Endometrial microvascular endothelial cells (primary cell): ENCODE data around the gene GLDN. TPM values are rescaled to one million over a fixed set of nuclear protein-coding genes. Genes with fewer than 3 reads are reported as not detected.

Experiments
- in situ Hi-C: cut with HindIII; loops from 2 replicates; pipeline ENCODE4 v1.10.0; 2017; ENCODE audit warnings: low sequenced_read_pairs, low pct_unique_long_range_greater_than_20kb; ENCODE audit errors: inconsistent ontology term
- total RNA-seq: library from RNA; depleted of rRNA; stranded (reverse); fragments of >200 nt; gene quantifications from one replicate; pipeline ENCODE4 v1.2.3, GENCODE V29; 2015; ENCODE audit errors: inconsistent ontology term

GLDN gene
- total RNA-seq, 1 donor from 2014 or later, result not detected

DNA sequence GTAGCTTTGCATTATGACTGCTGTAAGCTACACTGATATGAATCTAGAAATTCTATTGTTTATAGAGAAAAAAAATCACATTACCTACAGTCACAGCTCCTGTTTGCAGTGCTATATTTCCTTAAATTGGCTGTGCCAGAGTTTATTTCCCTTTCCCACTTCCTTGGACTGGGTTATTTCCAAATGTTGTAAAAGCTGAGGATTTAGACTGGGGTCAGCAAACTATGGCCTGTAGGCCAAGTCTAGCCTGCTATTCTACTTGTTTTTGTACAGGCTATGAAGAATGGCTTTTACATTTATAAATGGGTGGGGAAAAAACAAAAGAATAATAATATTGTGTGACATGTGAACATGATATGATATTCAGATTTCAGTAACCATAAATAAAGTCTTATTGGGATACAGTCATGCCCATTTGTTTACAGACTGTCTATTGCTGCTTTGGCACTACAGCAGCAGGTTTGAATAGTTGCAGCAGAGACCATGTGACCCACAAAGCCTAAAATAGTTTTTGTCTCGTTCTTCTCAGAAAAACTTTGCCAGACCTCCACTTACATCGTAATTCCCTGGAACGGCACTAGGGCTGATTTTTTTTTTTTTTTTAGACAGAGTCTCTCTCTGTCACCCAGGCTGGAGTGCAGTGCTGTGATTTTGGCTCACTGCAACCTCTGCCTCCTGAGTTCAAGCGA is 7.8 kb downstream of the GLDN start:
- in situ Hi-C loops, result no loop called here

- in situ Hi-C loops, result no loop called here
Measured at GRCh38 chr15:51350723-51351122, 9.3 kb downstream of the GLDN start.

- in situ Hi-C loops, result no loop called here
Measured at GRCh38 chr15:51353976-51354375, 12.5 kb downstream of the GLDN start.

DNA sequence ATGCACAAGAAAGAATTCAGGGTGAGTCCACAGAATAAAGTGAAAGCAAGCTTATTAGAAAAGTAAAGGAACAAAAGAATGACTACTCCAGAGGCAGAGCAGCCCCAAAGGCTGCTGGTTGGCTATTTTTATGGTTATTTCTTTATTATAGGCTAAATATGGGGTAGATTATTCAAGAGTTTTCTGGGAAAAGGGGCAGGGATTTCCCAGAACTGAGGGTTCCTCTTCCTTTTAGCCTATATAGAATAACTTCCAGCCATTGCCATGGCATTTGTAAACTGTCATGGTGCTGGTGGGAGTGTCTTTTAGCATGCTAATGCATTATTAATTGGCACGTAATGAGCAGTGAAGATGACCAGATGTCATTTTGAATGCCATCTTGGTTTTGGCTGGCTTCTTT is 13.6 kb downstream of the GLDN start:
- in situ Hi-C loops, result no loop called here

- in situ Hi-C loops, result no loop called here
Measured at GRCh38 chr15:51356147-51356546, 14.7 kb downstream of the GLDN start.

DNA sequence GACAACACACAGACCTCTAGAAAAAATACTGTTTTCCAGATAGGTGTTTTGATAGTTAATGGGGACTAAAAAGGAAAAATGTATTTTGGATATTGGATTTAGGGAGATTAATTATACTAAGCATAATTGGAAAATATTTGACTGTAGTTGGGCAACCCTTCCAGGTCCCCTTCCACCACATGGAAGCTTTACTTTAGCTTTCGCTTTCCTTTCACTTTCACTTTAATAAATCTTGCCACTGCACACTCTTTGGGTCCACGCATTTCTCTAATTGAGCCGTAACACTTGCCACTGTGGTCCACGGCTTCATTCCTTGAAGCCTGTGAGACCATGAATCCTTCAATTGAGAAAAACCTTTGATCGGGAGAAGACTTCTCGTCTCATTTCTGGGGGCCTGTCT is 15.5 kb downstream of the GLDN start:
- in situ Hi-C loops, result no loop called here

GRCh38 chr15:51359981-51360380 is 18.5 kb downstream of the GLDN start:
- in situ Hi-C loops, result no loop called here

DNA sequence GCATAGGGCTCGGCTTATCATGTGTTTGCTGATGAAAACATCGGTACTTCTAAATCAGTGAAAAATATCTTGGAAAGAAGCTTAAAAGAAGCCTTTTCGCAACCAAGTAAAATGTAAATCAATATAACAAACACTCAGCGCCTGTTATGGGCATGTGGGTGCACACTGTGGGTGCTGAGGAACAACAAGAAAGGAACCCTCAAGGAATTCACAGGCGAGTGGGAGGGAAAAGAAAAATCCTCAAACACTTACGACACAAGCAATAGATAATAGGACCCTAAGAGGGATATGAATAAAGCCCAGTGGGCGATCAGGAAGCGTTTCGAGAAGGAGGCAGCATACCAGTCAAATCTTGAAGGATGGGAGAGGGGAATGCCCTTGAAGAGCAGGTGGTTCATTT is 21.9 kb downstream of the GLDN start:
- in situ Hi-C loops, result no loop called here

DNA sequence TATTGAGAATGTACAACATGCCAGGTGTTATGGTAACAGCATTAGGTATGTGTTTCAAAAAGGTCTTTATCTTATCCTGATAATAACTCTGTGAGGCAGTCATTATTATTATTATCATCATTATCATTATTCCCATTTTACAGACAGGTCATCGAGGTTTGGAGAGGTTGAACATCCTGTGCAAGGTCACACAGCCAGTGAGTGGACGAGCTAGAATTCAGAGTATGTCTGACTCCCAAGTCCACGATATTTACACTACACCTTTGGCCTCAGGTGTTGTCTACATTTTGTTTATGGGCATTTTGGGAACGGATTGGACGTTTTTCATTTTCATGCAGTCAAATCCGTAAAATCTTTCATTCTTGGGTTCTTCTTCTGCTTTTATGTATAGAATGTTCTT is 24.0 kb downstream of the GLDN start:
- in situ Hi-C loops, result no loop called here

DNA sequence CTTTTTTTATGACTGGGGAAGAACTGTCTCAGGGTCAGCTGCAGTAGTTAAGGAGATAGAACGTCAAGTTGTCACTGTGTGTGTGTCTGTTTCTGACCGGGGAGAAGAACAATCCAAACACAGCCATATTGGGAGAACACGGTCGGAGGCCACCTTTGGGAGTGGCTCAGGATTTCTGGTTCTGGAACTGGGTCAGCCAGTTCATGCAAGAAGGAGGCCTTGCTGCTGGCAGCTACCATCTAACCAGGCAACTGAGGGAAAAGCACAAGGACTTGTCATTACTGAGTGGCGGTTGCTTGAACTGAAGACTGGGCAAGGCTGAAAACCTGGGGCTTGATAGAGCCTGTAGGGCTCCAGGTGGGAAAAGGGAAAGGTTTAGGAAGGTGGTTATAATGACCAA is 24.6 kb downstream of the GLDN start:
- in situ Hi-C loops, result no loop called here

DNA sequence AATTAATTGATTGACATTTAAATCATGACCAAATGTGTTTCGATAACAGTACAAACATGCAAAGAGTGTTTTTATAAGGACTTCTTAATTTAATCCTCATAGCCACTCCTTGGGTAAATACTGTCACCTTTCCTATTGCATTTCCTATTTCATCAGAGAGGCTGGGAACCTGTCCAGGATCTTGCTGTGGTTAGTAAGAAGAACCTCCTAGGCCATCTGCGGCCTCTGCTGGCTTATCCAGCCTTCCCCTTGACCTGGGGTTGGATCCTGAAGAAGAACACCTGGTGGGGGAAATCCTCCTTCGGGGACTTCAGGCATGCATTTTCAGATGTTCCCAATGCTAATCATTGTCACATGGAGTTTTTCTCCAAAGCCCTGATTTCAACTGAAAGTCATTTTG is 25.5 kb downstream of the GLDN start:
- in situ Hi-C loops, result no loop called here

- in situ Hi-C loops, result no loop called here
Measured at GRCh38 chr15:51367322-51367976, 26.0 kb downstream of the GLDN start.

- in situ Hi-C loops, result no loop called here
Measured at GRCh38 chr15:51368307-51368706, 26.9 kb downstream of the GLDN start.

DNA sequence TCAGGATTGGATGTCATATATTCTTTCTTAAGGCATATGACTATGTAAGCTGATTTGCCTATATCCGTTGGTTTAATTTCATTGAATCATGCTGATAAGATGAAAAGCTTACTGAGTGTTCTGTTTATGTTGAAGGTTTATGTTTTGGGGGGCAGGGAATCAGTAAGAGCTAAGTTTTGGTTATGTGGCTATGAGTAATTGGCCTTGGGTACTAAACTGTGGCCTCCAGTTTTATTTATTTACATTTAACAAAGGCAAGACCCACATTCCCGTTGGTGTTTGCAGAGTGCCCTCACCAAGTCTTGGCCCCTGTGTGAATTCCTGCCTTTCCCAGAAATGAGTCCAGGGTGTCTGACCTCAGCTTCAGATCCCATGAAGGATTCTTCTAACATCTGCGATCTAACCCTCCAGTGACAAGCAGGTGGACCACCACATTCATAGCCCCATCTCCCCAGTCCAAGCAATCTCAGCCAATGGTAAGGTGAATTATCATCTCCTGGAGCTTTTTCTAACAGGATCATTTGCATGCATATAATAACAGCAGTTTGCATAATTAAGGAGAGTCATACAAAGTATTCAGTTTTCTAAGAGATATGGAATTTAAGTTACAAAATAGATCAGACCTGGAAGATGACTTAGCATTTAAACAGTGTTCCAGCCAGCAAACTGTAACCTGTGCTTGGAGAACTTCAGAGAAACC is 27.4 kb downstream of the GLDN start:
- in situ Hi-C loops, result no loop called here

- in situ Hi-C loops, result no loop called here
Measured at GRCh38 chr15:51369451-51369761, 28.0 kb downstream of the GLDN start.

DNA sequence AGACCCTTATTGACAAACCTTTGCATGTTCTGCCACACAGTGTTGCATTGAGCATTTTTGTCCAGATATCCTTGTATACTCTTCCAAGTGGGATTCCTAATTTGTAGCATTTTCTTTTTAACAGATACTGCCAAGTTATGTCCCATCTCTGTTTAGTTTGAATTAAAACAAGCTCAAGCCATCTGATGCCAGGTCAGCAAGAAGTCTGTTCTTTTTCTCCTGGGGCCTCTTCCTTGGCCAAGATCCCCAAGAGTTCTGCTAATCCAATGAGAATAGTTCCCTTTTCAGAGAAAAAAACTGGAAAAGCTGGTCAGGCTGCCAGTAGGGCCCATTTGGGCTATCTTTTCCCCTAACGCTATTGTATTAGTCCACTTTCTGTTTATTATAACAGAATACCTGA is 29.8 kb downstream of the GLDN start:
- in situ Hi-C loops, result no loop called here

- in situ Hi-C loops, result no loop called here
Measured at GRCh38 chr15:51374131-51374530, 32.7 kb downstream of the GLDN start.

GRCh38 chr15:51375966-51376640 is 34.6 kb downstream of the GLDN start:
- in situ Hi-C loops, result no loop called here

- in situ Hi-C loops, result no loop called here
Measured at GRCh38 chr15:51377038-51377786, 35.8 kb downstream of the GLDN start.
